ENCODE results near the gene FUT8.
"Not testable (repeated sequence)": the region's sequence is repeated elsewhere in the genome, so short reads cannot be mapped to it uniquely, and the experiment has no call there.

The FUT8 gene

GRCh38 chr14:65623759-65624158 is 211.2 kb downstream of the FUT8 start:
- DNase-seq (ENCODE audit: low read depth), result no peak

- no peak for DNase-seq (ENCODE audit: low read depth)
Measured at GRCh38 chr14:65627315-65627714, 214.8 kb downstream of the FUT8 start.

- no peak for DNase-seq (ENCODE audit: low read depth)
Measured at GRCh38 chr14:65628664-65629063, 216.1 kb downstream of the FUT8 start.

GRCh38 chr14:65631040-65631439 is 218.5 kb downstream of the FUT8 start:
- no peak for DNase-seq (ENCODE audit: low read depth)

- DNase-seq (ENCODE audit: low read depth), result no peak
Measured at GRCh38 chr14:65632487-65632886, 220.0 kb downstream of the FUT8 start.

- not testable (repeated sequence) for DNase-seq (ENCODE audit: low read depth)
Measured at GRCh38 chr14:65633666-65634065, 221.1 kb downstream of the FUT8 start.

GRCh38 chr14:65637780-65638179 is 225.2 kb downstream of the FUT8 start:
- no peak for DNase-seq (ENCODE audit: low read depth)

GRCh38 chr14:65639216-65639615 is 226.7 kb downstream of the FUT8 start:
- no peak for DNase-seq (ENCODE audit: low read depth)

- no peak for DNase-seq (ENCODE audit: low read depth)
Measured at GRCh38 chr14:65650826-65651225, 238.3 kb downstream of the FUT8 start.

GRCh38 chr14:65656554-65656953 is 244.0 kb downstream of the FUT8 start:
- no peak for DNase-seq (ENCODE audit: low read depth)

GRCh38 chr14:65658202-65658601 is 245.7 kb downstream of the FUT8 start:
- no peak for DNase-seq (ENCODE audit: low read depth)

- no peak for DNase-seq (ENCODE audit: low read depth)
Measured at GRCh38 chr14:65661865-65662264, 249.3 kb downstream of the FUT8 start.

GRCh38 chr14:65664436-65664835 is 251.9 kb downstream of the FUT8 start:
- DNase-seq (ENCODE audit: low read depth), result no peak

GRCh38 chr14:65676361-65677014 is 264.0 kb downstream of the FUT8 start:
- DNase-seq (ENCODE audit: low read depth), result no peak

- DNase-seq (ENCODE audit: low read depth), result no peak
Measured at GRCh38 chr14:65685572-65685971, 273.0 kb downstream of the FUT8 start.

GRCh38 chr14:65686761-65687160 is 274.2 kb downstream of the FUT8 start:
- DNase-seq (ENCODE audit: low read depth), result no peak

GRCh38 chr14:65689070-65689469 is 276.5 kb downstream of the FUT8 start:
- DNase-seq (ENCODE audit: low read depth), result no peak

- DNase-seq (ENCODE audit: low read depth), result not testable (repeated sequence)
Measured at GRCh38 chr14:65692566-65692965, 280.0 kb downstream of the FUT8 start.

- DNase-seq (ENCODE audit: low read depth), result no peak
Measured at GRCh38 chr14:65696801-65697200, 284.3 kb downstream of the FUT8 start.

GRCh38 chr14:65703521-65703920 is 291.0 kb downstream of the FUT8 start:
- DNase-seq (ENCODE audit: low read depth), result no peak

GRCh38 chr14:65703996-65704395 is 291.5 kb downstream of the FUT8 start:
- no peak for DNase-seq (ENCODE audit: low read depth)

- no peak for DNase-seq (ENCODE audit: low read depth)
Measured at GRCh38 chr14:65704437-65704836, 291.9 kb downstream of the FUT8 start.

GRCh38 chr14:65704850-65705249 is 292.3 kb downstream of the FUT8 start:
- DNase-seq (ENCODE audit: low read depth), result no peak

GRCh38 chr14:65709576-65709975 is 297.0 kb downstream of the FUT8 start:
- DNase-seq (ENCODE audit: low read depth), result no peak

All from stimulated activated CD8-positive, alpha-beta memory T cell treated with anti-CD3 and anti-CD28 coated beads, Interleukin-7, amount 100 ng/mL, for 24 hours (primary cell).